Right cardiac atrium (tissue), 5 donors: ENCODE measurements around the gene CFAP298. TPM values are rescaled to one million over a fixed set of nuclear protein-coding genes. Genes with fewer than 3 reads are reported as not detected.
A peak's percentile ranks its signal among the peaks of the same experiment; 100 is the strongest.

ENCODE experiments used
- ATAC-seq, 2 donors: fragments of 200-7000 bp; cut with Tn5 transposase; one replicate each; pipeline versions ENCODE4 v1.8.0 to v1.9.1; 2020; ENCODE audit warnings: moderate library complexity in 2 of 2, mild to moderate bottlenecking in 1 of 2
- DNase-seq, 3 donors: peaks; one replicate each; pipeline ENCODE4 v3.0.0-alpha.2; 2020
- H3K27ac ChIP-seq: one replicate; pipeline ENCODE4 v1.5.1; 2013; ENCODE audit warnings: mild to moderate bottlenecking, low read length, control low read depth, moderate library complexity
- H3K27me3 ChIP-seq: one replicate; pipeline ENCODE4 v1.6.1; 2013; ENCODE audit not compliant: control insufficient read depth, insufficient read depth
- H3K4me1 ChIP-seq: one replicate; pipeline ENCODE4 v1.6.1; 2013; ENCODE audit warnings: low read length; ENCODE audit not compliant: control insufficient read depth, insufficient read depth
- H3K4me3 ChIP-seq: one replicate; pipeline ENCODE4 v1.5.1; 2013; ENCODE audit warnings: low read length, control low read depth
- H3K9me3 ChIP-seq: one replicate; pipeline ENCODE4 v1.6.1; 2013; ENCODE audit warnings: low read length; ENCODE audit not compliant: control insufficient read depth
- WGBS: extraction: QIAGEN DNeasy Blood & Tissue Kit; methylation state at CpG from one replicate; pipeline ENCODE4 v1.1.7; 2013; 5-methylcytosine and 5-hydroxymethylcytosine counted together
- intact Hi-C, 4 donors: fragments of 100-400 bp; cut with DNase I; formaldehyde crosslinking; loops; one replicate each; pipeline versions ENCODE4 v1.11.0 to v1.14.0; 2022 to 2023
- polyA plus RNA-seq: library from polyadenylated mRNA; stranded (reverse); fragments of 200-250 nt; gene quantifications from one replicate; pipeline ENCODE4 v1.2.3, GENCODE V29; 2013
- total RNA-seq, 4 donors: library from RNA; stranded (reverse); fragmentation: NEBNext Ultra II Directional; extraction: Animal tissue kit (Norgen Biotek cat#: 25700); gene quantifications; one replicate each; pipeline ENCODE4 v1.2.1, GENCODE V29; 2021
- donor health status: healthy with polysubstance abuse.
- donor health status: DM: no; HTN: yes; CAD: no.
- donor health status: DM: no; HTN: no; CAD: no.
- donor health status: DM: no; HTN: yes; CAD: no; lungs with severe emphysema.
- donor health status: DM: yes; HTN: yes; CAD: no.

CFAP298 gene
- total and polyA plus RNA-seq, 5 donors = 21.5 to 29.8 (median 22.3) TPM

- intact Hi-C loops = no loop called here
- no peaks in the 10 kb centered on the region for H3K27me3 ChIP-seq
- DNase-seq (no peak), ATAC-seq (peak in 1 of 2 donors; percentile 35)
- H3K27ac ChIP-seq = no peak overlapping the region
- no peak overlapping the region for H3K4me3 ChIP-seq
- 30% methylated on average over 1 of the region's 1 CpG for WGBS
- no peaks in the 10 kb centered on the region for H3K9me3 ChIP-seq
- no peaks in the 10 kb centered on the region for H3K4me1 ChIP-seq
Measured at GRCh38 chr21:32549440-32549839, 62.7 kb downstream of the CFAP298 start.

Other genes with a start within 250 kb of the CFAP298 start
- 10 to 100 TPM in 2 of 4 donors, 1 to 10 TPM in 2; 8.3 to 13.8 (median 9.9) TPM for gene URB1, start 219.4 kb downstream of the CFAP298 start, total RNA-seq
- 3.3 TPM for gene URB1, start 219.4 kb downstream of the CFAP298 start, polyA plus RNA-seq
- 10 to 100 TPM; 18.0 to 39.8 (median 23.5) TPM for gene EVA1C, start 199.7 kb downstream of the CFAP298 start, total RNA-seq
- 20.6 TPM for gene EVA1C, start 199.7 kb downstream of the CFAP298 start, polyA plus RNA-seq
- 1 to 10 TPM; 1.4 to 3.4 (median 2.1) TPM for gene TCP10L, start 26.9 kb downstream of the CFAP298 start, total RNA-seq
- 1.9 TPM for gene TCP10L, start 26.9 kb downstream of the CFAP298 start, polyA plus RNA-seq
- 10 to 100 TPM; 13.4 to 16.9 (median 16.0) TPM for gene SYNJ1, start 115.6 kb upstream of the CFAP298 start, total RNA-seq
- 5.8 TPM for gene SYNJ1, start 115.6 kb upstream of the CFAP298 start, polyA plus RNA-seq
- gene PAXBP1, start 159.4 kb upstream of the CFAP298 start, total RNA-seq = 10 to 100 TPM; 12.2 to 19.7 (median 16.1) TPM
- gene PAXBP1, start 159.4 kb upstream of the CFAP298 start, polyA plus RNA-seq = 9.3 TPM